GM19328 (cell line): ENCODE data around the gene HPS3.
"Not testable (repeated sequence)": the region's sequence is repeated elsewhere in the genome, so short reads cannot be mapped to it uniquely, and the experiment has no call there.

Experiments
- ATAC-seq: cut with Tn5 transposase; IDR thresholded peaks from one replicate; pipeline ENCODE4 v1.9.1; 2021; ENCODE audit warnings: mild to moderate bottlenecking, moderate library complexity; ENCODE audit not compliant: unreplicated experiment

The HPS3 gene

DNA sequence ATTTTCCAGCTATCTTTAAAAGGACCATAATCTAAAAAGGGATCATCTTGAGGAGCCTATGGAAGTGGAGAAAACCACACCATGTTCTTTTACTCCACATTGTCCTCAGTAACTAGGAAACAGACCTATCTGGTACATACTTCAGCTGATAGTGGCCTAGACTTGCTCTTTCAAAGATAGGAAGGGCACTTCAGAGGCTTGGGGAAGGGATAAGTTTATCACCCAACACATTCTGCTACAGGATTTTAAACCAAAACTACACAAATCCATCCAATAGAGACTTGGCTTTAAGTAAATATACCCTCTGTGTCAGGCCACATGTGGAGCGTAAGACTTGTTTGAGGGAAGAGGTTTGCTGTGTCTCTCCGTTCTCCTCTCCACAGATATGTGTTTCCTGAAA, 56.8 kb downstream of the HPS3 start:
- no peak for ATAC-seq

- no peak for ATAC-seq
Measured at GRCh38 chr3:149186721-149187120, 57.3 kb downstream of the HPS3 start.

- no peak for ATAC-seq
Measured at GRCh38 chr3:149188494-149188893, 59.1 kb downstream of the HPS3 start.

GRCh38 chr3:149195221-149195620, 65.8 kb downstream of the HPS3 start:
- ATAC-seq = no peak

DNA sequence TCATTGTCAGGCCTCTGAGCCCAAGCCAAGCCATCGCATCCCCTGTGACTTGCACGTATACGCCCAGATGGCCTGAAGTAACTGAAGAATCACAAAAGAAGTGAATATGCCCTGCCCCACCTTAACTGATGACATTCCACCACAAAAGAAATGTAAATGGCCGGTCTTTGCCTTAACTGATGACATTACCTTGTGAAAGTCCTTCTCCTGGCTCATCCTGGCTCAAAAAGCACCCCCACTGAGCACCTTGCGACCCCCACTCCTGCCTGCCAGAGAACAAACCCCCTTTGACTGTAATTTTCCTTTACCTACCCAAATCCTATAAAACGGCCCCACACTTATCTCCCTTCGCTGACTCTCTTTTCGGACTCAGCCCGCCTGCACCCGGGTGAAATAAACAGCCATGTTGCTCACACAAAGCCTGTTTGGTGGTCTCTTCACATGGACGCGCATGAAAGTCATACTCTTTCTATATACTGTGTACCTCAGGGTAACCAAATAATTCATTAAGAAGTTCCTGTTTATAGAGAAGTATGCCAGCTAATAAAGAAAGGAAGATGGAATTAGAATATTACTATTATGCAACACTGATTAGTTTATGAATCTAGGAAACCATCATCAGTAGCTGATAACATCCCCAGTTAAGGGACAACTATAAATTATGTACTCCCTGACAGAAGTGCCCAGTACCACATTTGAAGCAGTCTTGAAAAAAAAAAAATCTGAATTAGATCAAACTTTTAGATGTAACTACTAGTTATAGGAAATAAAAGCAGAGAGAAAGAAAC, 67.6 kb downstream of the HPS3 start:
- ATAC-seq = not testable (repeated sequence)

DNA sequence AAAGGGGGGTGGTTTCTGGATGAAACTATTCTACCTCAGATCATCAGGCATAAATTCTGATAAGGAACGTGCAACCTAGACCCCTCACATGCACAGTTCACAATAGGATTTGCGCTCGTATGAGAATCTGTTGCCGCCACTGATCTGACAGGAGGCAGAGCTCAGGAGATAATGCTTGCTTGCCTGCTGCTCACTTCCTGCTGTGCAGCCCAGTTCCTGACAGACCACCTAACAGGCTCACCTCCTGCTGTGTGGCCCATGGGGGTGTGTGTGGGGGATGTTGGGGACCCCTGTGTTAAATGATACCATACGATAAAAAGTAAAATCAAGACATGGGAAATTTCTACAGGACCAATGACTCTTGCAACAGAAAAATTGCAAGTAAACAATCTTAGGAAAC, 68.2 kb downstream of the HPS3 start:
- no peak for ATAC-seq

DNA sequence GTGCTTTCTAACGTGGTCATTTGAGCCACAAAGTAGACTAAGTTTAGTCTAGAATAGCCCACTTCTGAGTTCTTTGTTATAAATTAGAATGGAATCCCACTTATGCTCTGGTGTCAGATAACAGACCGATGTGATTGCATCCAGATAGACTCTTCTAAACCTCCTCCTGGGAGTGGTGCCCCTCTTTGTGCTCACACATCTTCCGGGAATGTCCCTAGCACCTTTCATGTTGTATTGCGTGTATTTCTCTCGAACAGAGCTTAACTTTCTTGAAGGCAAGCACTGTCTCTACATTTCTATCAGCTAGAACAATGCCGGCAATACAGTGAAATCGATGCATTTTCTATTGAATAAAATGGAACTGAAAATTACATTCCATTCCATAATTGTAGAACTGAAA, 69.2 kb downstream of the HPS3 start:
- ATAC-seq = no peak

DNA sequence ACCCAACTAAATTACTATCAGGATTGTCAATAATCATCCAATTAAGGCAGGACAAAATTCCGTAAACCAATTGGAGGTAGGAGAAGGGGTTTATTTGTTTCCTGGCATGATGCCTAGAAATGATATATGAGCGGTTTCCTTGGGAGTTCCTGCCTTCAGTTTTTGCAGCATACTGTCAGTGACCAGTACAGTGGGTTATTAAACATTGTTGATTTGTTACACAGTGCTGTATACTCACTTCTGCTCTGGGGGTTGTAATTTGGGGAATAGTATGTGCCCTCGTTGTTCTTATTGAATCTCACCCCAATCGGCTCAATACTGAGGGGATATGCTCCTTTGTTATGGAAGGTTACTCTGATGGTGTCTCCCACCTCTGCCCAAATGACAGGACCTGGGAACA, 70.0 kb downstream of the HPS3 start:
- ATAC-seq = no peak

- ATAC-seq = peak; percentile 99
Measured at GRCh38 chr3:149203758-149204157, 74.3 kb downstream of the HPS3 start.

- no peak for ATAC-seq
Measured at GRCh38 chr3:149204390-149204991, 75.1 kb downstream of the HPS3 start.

DNA sequence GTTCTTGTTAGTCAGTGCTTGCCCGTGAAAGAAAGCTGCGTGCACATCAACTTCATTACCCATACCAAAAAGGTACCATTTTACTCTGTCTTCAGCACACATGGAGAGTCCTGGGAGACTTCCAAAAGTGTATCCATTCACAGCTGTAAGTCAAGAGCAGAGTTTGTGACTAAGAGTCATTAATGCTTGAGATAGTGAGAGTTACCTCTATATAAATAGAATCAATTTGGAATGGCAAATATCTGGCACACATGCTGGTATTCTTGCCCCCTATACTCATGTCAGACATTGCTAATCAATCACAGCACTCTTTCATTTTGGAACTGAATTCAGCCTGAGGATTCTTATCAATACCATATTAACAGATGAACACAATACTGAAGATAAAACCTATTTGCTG, 78.0 kb downstream of the HPS3 start:
- ATAC-seq = no peak

DNA sequence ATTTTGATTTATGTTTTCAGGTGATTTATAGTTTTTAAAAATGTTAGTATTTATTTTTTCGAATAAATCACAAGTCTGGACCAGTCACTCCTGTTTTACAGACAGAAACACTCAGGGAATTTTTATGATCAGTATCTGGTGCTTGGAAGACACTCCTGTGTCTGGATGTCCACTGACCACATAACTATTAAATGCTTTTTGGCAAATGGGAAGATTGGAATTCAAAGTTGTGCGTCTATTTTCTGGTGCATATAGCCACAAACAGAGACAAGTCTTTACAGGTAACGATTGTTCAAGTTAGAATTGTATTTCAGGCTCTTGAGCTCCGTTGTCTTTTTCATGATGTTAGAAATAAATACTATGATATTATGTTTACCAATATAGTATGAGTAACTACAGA, 80.0 kb downstream of the HPS3 start:
- ATAC-seq = no peak

GRCh38 chr3:149212386-149212785, 82.9 kb downstream of the HPS3 start:
- ATAC-seq = no peak

- no peak for ATAC-seq
Measured at GRCh38 chr3:149214702-149215101, 85.3 kb downstream of the HPS3 start.

DNA sequence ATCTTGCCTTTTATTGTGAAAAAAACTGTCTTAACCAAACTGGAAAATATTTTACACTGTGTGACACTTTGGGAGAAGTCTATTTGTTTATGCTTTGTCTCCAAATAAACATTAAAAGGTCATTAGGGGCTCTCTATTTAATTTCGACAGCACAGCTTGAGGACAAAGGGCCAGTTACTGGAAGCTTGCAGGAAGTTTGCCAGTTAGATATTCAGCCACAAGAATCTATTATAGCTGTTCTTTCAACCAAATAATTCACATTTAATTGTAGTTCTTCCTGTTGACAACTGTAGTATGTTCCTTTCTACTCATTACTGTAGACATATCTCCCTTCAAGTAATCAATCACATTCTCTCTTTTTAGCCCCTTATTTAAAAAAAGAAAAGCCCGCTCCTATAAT, 86.1 kb downstream of the HPS3 start:
- no peak for ATAC-seq

GRCh38 chr3:149216193-149216869, 86.9 kb downstream of the HPS3 start:
- ATAC-seq = no peak

- ATAC-seq = no peak
Measured at GRCh38 chr3:149217347-149217746, 87.9 kb downstream of the HPS3 start.

DNA sequence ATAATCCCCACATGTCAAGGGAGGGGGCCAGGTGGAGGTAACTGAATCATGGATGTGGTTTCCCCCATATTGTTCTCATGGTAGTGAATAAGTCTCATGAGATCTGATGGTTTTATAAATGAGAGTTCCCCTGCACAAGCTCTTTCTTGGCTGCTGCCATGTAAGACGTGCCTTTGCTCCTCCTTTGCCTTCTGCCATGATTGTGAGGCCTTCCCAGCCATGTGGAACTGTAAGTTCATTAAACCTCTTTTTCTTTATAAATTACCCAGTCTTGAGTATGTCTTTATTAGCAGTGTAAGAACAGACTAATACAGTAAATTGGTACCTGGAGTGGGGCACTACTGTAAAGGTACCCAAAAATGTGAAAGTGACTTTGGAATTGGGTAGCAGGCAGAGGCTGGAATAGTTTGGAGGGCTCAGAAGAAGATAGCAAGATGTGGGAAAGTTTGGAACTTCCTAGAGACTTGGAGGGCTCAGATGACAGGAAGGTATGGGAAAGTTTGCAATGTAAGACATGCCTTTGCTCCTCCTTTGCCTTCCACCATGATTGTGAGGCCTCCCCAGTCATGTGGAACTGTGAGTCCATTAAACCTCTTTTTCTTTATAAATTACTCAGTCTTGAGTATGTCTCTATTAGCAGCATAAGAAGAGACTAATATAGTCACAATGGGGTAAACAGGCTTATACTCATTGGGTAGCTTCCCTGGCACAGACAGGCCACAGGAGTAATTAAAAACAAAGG, 90.1 kb downstream of the HPS3 start:
- not testable (repeated sequence) for ATAC-seq

- ATAC-seq = no peak
Measured at GRCh38 chr3:149221783-149222517, 92.5 kb downstream of the HPS3 start, which contains the start of gene CP. Gene CP, minus strand, starts transcription at chr3:149221829. Its CDS starts 37 bp downstream, at chr3:149221792.
